HG02623 (cell line): ENCODE data around the gene BBS9.

Source experiments
- ATAC-seq: cut with Tn5 transposase; IDR thresholded peaks from one replicate; pipeline ENCODE4 v1.9.1; 2021; ENCODE audit warnings: moderate library complexity; ENCODE audit not compliant: unreplicated experiment

The BBS9 gene

DNA sequence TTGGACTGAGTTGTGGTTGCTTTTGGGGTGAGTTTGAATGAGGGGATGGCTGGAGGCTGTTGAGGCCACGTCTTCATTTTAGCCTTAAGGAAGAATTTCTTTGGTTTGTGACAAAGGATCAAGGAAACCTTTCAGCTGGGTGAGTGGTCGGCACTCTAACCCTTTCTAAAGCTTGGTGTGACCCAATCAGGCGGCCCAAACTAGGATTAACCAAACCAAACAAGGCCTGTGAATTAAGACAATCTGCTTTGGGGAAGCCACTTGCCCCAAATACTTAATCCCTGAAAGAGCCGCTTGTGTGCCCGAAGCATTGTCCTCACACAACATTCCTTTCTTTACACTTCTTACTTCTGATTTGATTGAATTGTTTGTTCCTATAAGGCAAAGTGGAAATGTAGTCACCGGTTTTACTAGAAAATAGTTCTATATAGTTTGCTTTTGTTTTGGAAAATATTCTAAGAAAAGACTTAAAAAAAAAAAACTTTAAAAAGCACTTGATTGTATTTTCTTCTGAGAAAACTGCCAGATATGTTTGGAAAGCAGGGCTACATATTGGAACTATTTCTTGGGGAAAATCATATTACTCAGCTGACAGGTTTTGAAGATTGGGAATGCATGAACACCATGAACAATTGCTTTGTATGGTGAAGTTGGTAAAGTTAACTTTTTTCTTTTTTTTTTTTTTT is 503.6 kb downstream of the BBS9 start:
- no peak for ATAC-seq

DNA sequence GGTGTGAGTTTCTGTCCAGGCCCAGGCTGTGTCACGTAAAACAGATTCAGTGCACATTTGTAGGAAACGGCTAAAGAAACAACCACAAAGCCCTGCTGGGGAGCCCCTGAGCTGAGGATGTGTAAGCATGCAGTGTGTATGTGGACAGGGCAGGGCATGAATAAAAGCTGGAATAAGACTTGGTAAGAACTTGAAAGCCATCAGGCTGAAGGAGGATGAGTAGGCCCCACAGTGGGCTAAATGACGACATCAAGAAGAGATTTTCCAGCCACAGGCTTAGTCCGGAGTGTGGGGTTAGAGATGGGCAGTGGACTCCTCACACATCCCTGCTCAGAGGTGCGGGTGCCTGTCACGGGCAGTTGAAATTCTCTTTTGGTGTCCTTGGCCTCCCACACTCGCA is 505.2 kb downstream of the BBS9 start:
- ATAC-seq: no peak

DNA sequence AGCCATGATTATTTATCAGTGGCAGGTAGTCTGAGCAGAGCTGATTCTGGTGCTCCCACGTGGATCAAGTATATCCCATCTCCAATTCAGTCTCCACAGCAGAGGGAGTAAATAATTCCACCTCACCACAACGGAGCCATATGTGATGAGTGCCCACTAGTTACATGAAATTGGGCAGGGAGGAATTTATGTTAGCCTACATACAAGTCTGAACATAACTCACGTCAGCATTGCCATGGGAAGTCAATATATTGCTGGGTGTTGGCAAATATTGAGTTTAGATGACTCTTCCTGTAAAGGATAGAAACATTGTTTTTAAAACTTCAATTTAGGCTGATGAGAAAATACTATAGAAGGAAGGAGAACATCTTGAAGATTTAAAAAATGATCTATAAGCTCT is 507.0 kb downstream of the BBS9 start:
- ATAC-seq: no peak

DNA sequence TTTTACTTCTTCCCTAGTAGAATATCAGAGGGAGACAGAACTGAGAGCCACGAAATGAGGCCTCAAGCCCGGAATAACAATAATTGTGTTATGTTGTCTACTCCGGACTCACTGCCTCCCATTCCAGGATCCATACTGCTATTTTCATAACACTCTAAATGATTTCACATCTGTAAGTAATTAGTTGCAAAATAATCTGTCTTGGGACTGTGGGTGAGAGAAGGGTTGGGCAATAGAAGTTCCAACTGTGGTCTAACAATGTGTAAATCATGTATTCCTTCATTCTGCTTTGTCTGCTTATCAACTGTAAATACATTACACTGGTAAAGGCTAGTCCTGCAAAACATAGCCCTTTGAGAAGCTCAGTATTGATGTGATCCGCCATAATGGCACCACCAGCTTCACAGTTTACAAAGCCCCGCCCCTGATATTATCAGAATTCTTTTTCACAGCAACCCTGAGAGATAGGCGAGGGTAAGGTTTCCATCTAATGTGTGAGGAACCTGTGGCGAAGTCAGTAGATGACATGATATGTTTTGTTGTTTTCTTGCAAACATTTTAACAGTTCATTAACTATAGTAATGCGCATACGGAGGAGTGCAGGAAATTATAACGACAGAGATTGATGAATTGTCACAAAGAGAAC is 510.3 kb downstream of the BBS9 start:
- no peak for ATAC-seq

DNA sequence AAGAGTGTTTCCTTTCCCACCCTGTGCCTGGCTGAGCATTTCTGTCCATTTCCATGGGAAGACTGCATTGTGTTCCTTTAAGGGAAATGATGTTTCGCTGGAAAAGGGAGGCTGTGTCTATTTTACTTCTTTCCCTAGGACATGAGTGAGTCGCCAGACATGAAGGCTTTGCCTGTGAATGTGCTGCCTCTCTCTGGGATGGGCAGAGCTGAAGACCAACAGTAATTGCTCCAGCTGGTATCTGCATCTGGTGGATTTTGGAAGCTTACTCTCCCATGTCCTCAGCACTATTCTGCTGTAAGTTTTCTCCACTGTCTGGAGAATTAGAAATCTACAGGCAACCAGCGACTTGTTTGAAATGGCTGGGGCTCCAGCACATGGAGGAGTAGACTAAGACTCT is 511.4 kb downstream of the BBS9 start:
- no peak for ATAC-seq

DNA sequence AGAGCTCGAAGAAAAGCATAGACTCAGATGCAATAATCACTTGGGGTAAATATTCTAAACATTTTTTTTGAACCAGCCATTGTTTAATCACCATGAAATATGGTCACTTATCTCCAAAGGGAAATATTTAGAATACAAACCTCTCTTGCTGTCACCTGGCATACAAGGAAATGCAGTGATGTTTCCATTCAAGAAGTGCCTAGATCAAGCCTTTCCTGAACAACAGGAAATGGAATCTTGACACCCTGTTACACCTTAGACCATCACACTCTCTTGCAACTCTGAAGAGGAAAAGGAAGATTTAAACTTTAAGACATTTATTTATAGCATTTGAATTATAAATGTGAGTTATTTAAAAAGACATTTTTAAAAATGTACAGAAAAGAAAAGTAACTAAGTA is 512.9 kb downstream of the BBS9 start:
- no peak for ATAC-seq

DNA sequence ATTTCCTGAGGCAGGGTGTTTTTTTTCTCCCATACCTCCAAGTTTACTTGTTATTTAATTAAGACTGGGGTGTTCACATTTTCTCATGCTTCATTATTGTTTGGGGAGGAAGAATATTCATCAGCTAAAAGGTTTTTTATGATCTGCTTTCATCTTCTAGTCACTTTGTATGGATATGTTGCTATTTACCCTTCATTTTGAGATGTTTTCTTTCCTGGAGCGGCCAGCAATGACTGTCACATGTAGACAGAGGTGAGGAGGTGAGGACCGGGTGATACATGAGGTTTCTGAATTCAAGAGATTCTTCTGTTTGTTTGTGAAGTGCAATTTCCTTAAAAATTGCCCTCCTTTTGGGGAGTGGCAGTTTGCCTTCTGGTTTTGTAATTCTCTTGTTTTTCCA is 514.2 kb downstream of the BBS9 start:
- ATAC-seq: no peak

DNA sequence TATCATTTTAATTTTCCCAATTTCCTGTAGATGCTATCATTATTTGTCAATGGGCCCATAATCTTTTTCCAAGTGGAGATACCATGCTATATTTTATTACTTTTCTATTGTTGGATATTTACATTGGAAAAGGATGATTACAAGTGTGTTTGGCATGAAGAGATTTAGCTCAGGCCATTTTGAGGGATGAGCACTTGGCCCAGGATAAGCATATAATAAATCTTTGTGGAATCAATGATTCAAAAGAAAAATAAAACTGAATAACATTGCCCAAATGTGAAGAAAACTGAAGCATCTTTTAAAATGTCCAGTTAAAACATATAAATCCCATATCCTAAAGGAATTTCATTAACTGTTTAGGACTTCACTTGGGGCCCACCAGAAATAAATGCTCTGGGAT is 515.1 kb downstream of the BBS9 start:
- ATAC-seq: no peak

DNA sequence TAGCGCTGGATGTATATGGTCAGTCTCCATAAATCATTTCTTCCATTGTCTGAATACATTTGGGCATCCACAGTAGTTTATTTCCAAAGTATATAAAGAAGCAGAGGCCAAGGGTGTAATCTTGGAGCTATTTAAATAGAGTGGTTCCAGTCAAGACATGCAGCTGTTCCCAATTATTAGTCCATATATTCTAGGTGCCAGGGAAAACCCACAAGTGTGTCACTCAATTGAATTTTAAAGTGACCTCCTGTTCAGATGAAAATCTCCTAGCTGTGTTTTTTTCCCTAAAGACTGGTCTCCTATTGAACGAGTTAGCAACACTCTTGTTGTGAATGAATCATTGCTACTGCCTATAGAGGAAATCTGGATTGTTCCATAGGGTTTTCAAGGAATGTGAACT is 515.7 kb downstream of the BBS9 start:
- no peak for ATAC-seq

DNA sequence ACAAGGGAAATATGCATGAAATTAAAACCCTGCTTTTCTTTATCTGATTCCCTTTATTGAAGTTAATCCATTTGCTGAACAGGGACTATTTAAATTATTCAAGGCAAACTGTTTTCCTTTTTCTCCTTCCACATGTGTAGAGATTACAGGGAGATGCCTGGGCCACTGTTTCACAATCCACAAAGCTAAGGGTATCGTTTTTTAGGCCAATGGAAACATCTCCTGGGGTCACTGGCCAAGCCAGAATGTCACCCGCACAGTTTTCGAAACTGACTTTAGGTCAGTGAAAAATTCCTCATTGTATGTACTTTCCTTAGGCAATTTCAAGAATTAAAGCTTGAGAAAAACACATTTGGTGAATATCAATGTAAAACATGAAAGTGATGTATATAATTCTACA is 516.8 kb downstream of the BBS9 start:
- no peak for ATAC-seq

DNA sequence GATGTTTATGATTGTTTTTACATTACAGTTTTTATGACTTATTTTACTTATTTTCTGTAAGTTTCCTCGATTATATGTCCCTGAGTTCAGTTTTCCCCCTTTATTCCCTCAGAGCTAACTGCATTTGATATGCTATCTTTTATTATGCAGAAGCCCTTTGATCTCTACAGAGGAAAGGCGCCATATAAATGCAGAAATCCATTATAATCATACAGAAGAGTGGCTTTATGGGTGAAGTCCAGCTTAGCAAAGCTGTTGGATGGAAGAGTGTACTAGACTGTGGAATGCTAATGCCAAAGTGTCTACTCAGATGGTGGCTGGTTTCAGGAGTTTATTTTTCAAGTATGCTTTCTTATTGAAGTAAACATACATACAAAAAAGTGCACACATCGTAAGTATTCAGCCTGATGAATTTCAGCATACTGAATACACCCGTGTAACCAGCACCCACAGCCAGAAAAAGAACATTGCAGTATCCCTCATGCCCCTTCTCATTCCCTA is 517.6 kb downstream of the BBS9 start:
- no peak for ATAC-seq

DNA sequence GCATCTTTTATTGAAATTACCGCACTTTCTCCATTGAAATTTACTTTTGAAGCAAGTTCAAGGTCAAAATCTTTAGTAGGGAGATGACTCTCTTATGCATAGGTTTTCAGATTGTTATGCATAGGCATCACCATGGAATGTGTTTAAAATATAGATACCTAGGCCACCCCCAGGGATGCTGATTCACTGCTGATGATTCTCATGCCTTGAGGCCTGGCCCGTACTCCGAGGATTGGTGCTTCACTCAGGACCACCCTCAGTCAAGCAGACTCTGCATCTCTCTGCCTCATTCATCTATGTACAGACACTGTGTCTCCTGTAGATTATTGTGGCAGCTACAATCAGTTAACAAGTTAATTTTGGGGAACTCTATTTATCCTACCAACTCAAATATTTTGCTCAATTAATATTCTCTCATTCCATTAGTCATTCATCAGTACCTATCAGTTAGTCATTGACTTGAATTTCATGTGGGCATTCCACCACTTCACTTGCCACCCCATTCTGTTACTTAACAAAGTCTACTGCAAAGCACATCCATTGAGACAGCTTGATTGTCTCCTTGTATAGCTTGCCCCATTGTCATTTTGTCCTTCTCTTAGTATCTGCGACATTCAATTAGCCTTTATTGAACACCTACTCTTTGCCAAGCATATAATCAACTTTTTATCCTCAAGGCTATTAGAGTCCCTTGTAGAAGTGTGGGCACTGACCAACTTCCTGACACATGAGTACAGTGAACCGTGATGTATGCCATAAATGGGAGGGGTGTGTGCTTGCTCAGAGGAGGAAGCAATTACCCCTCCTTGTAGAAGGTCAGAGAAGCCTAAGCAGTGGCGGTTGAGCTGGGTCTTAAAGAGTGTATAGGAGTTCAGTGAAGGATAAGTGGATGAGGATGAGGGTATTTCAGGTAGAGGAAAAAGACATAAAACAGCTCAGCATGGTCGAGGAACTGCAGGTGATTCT is 520.4 kb downstream of the BBS9 start:
- ATAC-seq: no peak

DNA sequence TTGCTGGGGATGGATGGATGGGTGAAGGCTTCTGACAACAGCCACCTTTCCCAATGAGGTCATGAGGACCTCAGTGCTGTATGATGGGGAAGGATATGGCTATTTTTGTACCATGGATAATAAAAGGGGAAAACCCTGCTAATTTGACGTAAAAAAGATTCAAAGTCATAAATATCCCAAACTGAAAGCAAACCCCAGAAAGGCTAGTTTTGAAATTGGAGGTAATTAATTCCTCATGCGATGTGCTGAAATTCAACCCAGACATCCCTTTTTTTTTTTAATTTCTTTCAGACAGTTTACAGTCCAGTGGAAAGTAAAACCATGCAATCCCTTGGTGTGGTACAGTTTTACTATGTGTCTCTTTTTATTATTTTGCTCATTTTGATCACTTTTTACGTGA is 521.5 kb downstream of the BBS9 start:
- ATAC-seq: no peak

DNA sequence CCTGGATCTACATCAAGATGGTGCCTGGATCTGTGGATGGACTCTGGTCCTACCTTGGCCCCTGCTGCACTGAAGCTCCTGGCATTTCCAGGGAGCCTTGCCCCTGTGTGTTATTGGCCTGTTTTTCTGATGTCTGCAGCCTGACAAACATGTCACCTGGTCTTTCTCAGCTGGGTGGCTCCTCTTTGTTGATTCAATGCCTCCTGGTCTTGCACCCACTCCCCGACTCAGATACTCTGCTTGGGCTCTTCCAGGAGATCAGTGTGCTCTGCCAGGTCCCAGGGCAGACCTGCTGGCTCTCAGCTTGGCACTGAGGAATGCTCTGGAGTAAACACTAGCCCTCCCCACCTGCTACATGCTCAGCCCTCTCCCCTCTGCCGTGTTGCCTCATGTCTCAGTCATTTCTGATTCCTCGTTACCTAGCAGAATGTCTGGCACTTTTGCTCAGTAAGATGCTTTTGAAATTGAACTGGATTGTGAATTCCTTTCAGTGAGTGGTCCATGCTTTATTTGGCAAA is 522.7 kb downstream of the BBS9 start:
- no peak for ATAC-seq

DNA sequence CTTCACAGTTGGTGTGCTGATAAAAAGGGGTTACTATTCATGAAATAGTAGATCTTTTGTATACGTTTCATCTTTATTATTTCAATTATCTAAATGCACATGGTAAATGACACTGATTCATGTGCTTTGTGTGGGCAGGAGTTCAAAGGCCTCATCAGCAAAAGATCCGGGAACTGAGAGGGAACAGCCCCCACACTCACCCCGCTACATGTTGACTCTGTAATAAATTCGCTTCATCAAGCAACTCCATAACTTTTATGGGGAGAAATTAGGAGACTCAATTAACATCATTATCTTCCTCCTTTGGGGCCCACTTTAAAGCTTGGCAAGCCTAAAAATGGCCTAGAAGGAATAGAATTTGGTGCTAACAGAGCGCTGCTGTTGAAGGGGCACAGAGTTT is 525.3 kb downstream of the BBS9 start:
- no peak for ATAC-seq
